Measurements from ENCODE around the gene IFT122.
"Not testable (repeated sequence)": the region's sequence is repeated elsewhere in the genome, so short reads cannot be mapped to it uniquely, and the experiment has no call there.

IFT122 gene

GRCh38 chr3:129542747-129543146 is 102.7 kb downstream of the IFT122 start:
- no peak for DNase-seq

GRCh38 chr3:129543156-129543790 is 103.2 kb downstream of the IFT122 start, which contains the start of gene H1-8:
Gene H1-8 (plus strand): TSS chr3:129543175. CDS start chr3:129543219, 44 bp downstream.
- no peak for DNase-seq

GRCh38 chr3:129543999-129544398 is 104.0 kb downstream of the IFT122 start:
- DNase-seq: no peak

DNA sequence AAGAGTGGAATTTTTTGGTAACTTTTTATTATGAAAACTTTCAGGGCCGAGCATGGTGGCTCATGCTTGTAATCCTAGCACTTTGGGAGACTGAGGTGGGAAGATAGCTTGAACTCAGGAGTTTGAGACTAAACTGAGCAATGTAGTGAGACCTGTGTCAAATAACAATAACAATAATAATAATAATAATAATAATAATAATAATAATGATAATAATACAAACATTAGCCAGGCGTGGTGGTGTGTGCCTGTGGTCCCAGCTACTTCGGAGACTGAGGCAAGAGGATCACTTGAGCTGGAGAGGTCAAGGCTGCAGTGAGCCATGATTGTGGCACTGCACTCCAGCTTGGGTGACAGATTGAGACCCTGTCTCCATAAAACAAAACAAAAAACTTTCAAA is 105.9 kb downstream of the IFT122 start:
- DNase-seq: not testable (repeated sequence)

- no peak for DNase-seq
Observed at GRCh38 chr3:129547241-129547640, 107.2 kb downstream of the IFT122 start.

GRCh38 chr3:129548104-129548965 is 108.3 kb downstream of the IFT122 start:
- DNase-seq: no peak

- peak; percentile 55 for DNase-seq
Observed at GRCh38 chr3:129549006-129549800, 109.2 kb downstream of the IFT122 start.

DNA sequence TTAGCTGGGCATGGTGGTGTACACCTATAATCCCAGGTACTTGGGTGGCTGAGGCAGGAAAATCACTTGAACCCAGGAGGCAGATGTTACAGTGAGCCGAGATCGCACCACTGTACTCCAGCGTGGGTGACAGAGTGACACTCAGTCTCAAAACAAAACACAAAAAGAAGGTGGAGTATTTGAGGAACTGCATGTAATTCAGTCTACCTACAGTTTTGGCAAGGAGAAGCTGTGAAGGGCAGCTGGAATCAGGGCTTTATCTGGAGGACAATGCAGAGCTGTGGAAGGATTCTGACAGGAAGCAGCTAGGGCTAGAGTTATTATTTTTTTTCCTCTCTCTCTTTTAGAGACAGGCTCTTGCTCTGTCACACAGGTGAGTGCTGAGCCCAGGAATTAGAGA is 109.8 kb downstream of the IFT122 start:
- DNase-seq: no peak

- no peak for DNase-seq
Observed at GRCh38 chr3:129552287-129553050, 112.4 kb downstream of the IFT122 start.

- peak; percentile 11 for DNase-seq
Observed at GRCh38 chr3:129553171-129553570, 113.1 kb downstream of the IFT122 start.

DNA sequence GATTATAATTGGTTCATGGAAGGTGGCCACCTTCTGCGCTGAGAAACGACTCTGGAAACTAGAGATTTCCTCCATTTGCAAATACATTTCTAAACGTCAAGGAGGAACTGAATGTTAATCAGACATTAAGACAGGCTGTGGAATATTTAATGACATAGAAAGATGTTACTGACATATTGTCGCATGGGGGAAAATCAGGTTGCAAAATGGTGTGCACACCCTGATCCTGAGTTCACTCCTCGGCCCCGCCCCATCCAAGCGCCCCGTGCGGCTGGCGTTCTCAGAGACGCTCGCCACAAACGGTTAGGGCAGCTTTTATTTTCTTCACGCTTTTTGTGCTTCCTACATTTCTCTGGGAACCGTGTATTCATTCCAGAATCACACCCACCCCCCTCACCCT is 113.7 kb downstream of the IFT122 start:
- DNase-seq: no peak

- DNase-seq: peak; percentile 42
Observed at GRCh38 chr3:129554356-129555152, 114.5 kb downstream of the IFT122 start.

GRCh38 chr3:129555153-129555550 is 115.1 kb downstream of the IFT122 start:
- DNase-seq: no peak

GRCh38 chr3:129555616-129556357 is 115.8 kb downstream of the IFT122 start:
- DNase-seq: no peak

- no peak for DNase-seq
Observed at GRCh38 chr3:129556358-129556695, 116.3 kb downstream of the IFT122 start.

- no peak for DNase-seq
Observed at GRCh38 chr3:129556890-129557547, 117.0 kb downstream of the IFT122 start.

GRCh38 chr3:129557548-129557894 is 117.5 kb downstream of the IFT122 start:
- DNase-seq: peak; percentile 27

- DNase-seq: peak; percentile 13
Observed at GRCh38 chr3:129558081-129558771, 118.2 kb downstream of the IFT122 start.

GRCh38 chr3:129558772-129559564 is 118.9 kb downstream of the IFT122 start:
- peak; percentile 83 for DNase-seq

All from fibroblast of skin of back (primary cell).